Gastrocnemius medialis (tissue), 4 donors: ENCODE results near the gene GPC2.

Source experiments
- CTCF ChIP-seq, 5 experiments: fragments of 450-650 bp in 3 of 5; fragments of 200-600 bp in 2 of 5; sonication (generic) in 2 of 5; IDR thresholded peaks in 4 of 5; conservative IDR thresholded peaks in 1 of 5; 1 replicate in 4 of 5; 2 replicates in 1 of 5; pipeline ENCODE4 v1.5.1; 2016 to 2019; ENCODE audit warnings: antibody characterized with exemption in 5 of 5, mild to moderate bottlenecking in 3 of 5, moderate library complexity in 3 of 5
- POLR2A ChIP-seq, 2 donors: fragments of 450-650 bp; IDR thresholded peaks; one replicate each; pipeline ENCODE4 v1.6.1; 2017; ENCODE audit warnings: antibody characterized with exemption in 2 of 2, mild to moderate bottlenecking in 2 of 2, moderate library complexity in 2 of 2

GRCh38 chr7:100204454-100204853, 27.3 kb upstream of the GPC2 start:
- TF ChIP-seq CTCF (IDR thresholded peaks at IDR 0.05 in 4 of 5, conservative IDR thresholded peaks at IDR 0.05 in 1 of 5), result no peak
- no peak for TF ChIP-seq POLR2A (IDR thresholded peaks at IDR 0.05)
